ENCODE measurements around the gene HECTD1.
"Not testable (repeated sequence)": the region's sequence is repeated elsewhere in the genome, so short reads cannot be mapped to it uniquely, and the experiment has no call there.

Gene HECTD1

GRCh38 chr14:31084385-31084784 lies 123.2 kb downstream of the HECTD1 start:
- Histone ChIP-seq H3K9me3 (ENCODE audit: control insufficient read depth in 1 of 2, low read length in 2 of 2) (no peaks in the 10 kb centered on the region), H3K27me3 (ENCODE audit: low read depth, low read length) (no peaks in the 10 kb centered on the region), H3K27ac (ENCODE audit: low read length) (no peak overlapping the region), H3K36me3 (ENCODE audit: control insufficient read depth in 1 of 2, insufficient read depth in 2 of 2, low read length in 2 of 2) (peaks cover 0 to 8% of the 10 kb centered on the region in 2 donors), H3K4me1 (ENCODE audit: control insufficient read depth in 1 of 2, insufficient read depth in 2 of 2, low read length in 2 of 2) (no peaks in the 10 kb centered on the region), H3K4me3 (ENCODE audit: low read depth in 1 of 2, low read length in 2 of 2) (no peak overlapping the region)

DNA sequence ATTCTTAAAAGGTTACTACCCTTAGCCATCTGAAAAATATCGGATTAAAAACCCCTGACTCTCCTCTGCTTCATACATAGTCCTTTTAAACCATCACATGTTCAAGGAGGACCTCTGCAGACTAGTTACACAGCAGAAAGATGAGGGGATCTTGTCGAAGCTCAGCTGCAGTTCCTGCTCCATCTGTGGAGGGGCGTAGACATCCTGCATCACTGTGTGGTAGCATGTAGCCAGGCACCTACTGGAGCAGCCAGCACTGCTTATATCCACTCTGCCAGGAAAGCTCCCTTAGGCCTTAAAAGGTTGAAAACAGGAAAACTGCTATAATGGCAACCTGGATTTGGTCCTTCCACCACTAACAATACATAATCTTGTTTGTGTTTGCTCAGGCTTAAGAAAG lies 123.8 kb downstream of the HECTD1 start:
- H3K9me3 ChIP-seq (ENCODE audit: control insufficient read depth in 1 of 2, low read length in 2 of 2): no peaks in the 10 kb centered on the region
- H3K27me3 ChIP-seq (ENCODE audit: low read depth, low read length): no peaks in the 10 kb centered on the region
- H3K4me3 ChIP-seq (ENCODE audit: low read depth in 1 of 2, low read length in 2 of 2): no peak overlapping the region
- peaks cover 0 to 3% of the 10 kb centered on the region in 2 donors for H3K4me1 ChIP-seq (ENCODE audit: control insufficient read depth in 1 of 2, insufficient read depth in 2 of 2, low read length in 2 of 2)
- H3K36me3 ChIP-seq (ENCODE audit: control insufficient read depth in 1 of 2, insufficient read depth in 2 of 2, low read length in 2 of 2): peaks cover 0 to 8% of the 10 kb centered on the region in 2 donors
- H3K27ac ChIP-seq (ENCODE audit: low read length): no peak overlapping the region

- H3K27me3 ChIP-seq (ENCODE audit: low read depth, low read length): no peaks in the 10 kb centered on the region
- peaks cover 0 to 5% of the 10 kb centered on the region in 2 donors for H3K4me1 ChIP-seq (ENCODE audit: control insufficient read depth in 1 of 2, insufficient read depth in 2 of 2, low read length in 2 of 2)
- H3K4me3 ChIP-seq (ENCODE audit: low read depth in 1 of 2, low read length in 2 of 2): no peak overlapping the region
- H3K9me3 ChIP-seq (ENCODE audit: control insufficient read depth in 1 of 2, low read length in 2 of 2): no peaks in the 10 kb centered on the region
- no peak overlapping the region for H3K27ac ChIP-seq (ENCODE audit: low read length)
- peaks cover 0 to 8% of the 10 kb centered on the region in 2 donors for H3K36me3 ChIP-seq (ENCODE audit: control insufficient read depth in 1 of 2, insufficient read depth in 2 of 2, low read length in 2 of 2)
Observed at GRCh38 chr14:31080484-31080883, 127.1 kb downstream of the HECTD1 start.

DNA sequence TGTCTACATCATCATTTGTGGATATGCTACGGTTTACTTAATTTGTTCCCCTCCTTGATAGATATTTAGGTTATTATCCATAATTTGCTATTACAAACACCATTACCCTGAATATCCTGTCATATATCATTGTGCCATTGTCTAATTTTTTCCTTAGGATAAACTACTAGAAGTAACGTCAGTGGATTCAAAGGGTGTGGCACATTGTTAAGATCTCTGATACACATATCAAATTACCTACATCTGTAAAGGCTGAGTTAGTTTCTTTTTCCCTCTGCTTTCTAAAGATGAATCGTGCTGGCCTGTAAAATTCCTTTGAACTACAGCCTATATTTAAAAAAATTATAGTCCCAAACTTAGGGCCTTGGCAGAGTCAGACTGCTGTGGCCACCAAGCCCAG lies 127.5 kb downstream of the HECTD1 start:
- Histone ChIP-seq H3K27me3 (ENCODE audit: low read depth, low read length) (no peaks in the 10 kb centered on the region), H3K27ac (ENCODE audit: low read length) (no peak overlapping the region), H3K4me1 (ENCODE audit: control insufficient read depth in 1 of 2, insufficient read depth in 2 of 2, low read length in 2 of 2) (peaks cover 0 to 5% of the 10 kb centered on the region in 2 donors), H3K36me3 (ENCODE audit: control insufficient read depth in 1 of 2, insufficient read depth in 2 of 2, low read length in 2 of 2) (peaks cover 0 to 7% of the 10 kb centered on the region in 2 donors), H3K4me3 (ENCODE audit: low read depth in 1 of 2, low read length in 2 of 2) (no peak overlapping the region), H3K9me3 (ENCODE audit: control insufficient read depth in 1 of 2, low read length in 2 of 2) (no peaks in the 10 kb centered on the region)

DNA sequence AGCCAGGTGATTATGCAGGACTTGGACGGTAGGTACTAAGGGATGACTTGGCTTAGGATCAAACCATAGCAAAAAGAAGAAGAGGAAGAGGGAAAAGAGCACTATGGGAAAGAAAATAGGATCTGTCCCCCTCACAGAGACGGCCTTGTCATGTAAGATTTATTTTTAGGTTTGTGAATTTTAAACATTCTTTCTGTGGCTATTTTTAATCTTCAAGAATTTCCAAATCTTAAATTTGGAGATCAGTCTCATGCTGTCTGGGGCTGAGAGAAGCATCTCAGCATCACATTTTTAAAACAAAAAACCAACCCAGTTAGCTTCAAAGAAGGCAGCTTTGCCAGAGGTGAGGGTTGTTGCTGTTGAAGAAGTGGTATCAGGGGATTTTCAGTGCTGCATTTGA lies 128.8 kb downstream of the HECTD1 start:
- Histone ChIP-seq H3K27me3 (ENCODE audit: low read depth, low read length) (no peaks in the 10 kb centered on the region), H3K36me3 (ENCODE audit: control insufficient read depth in 1 of 2, insufficient read depth in 2 of 2, low read length in 2 of 2) (no peaks in the 10 kb centered on the region), H3K4me1 (ENCODE audit: control insufficient read depth in 1 of 2, insufficient read depth in 2 of 2, low read length in 2 of 2) (peaks cover 0 to 5% of the 10 kb centered on the region in 2 donors), H3K27ac (ENCODE audit: low read length) (no peak overlapping the region), H3K4me3 (ENCODE audit: low read depth in 1 of 2, low read length in 2 of 2) (no peak overlapping the region), H3K9me3 (ENCODE audit: control insufficient read depth in 1 of 2, low read length in 2 of 2) (no peaks in the 10 kb centered on the region)

DNA sequence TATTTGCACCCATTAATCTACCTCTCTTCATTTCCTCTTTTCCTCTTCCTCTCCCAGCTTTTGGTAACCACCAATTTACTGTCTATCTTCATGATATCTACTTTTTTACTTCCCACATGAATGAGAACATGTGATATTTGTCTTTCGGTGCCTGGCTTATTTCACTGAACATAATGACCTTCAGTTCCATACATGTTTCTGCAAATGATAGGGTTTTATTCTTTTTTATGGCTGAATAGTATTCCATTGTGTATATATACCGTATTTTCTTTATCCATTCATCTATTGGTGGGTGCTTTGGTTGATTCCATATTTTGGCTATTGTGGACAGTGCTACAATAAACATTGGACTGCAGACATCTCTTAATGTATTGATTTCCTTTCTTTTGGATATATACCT lies 132.4 kb downstream of the HECTD1 start:
- Histone ChIP-seq H3K4me1 (ENCODE audit: control insufficient read depth in 1 of 2, insufficient read depth in 2 of 2, low read length in 2 of 2) (peaks cover 0 to 5% of the 10 kb centered on the region in 2 donors), H3K4me3 (ENCODE audit: low read depth in 1 of 2, low read length in 2 of 2) (no peak overlapping the region), H3K27me3 (ENCODE audit: low read depth, low read length) (no peaks in the 10 kb centered on the region), H3K36me3 (ENCODE audit: control insufficient read depth in 1 of 2, insufficient read depth in 2 of 2, low read length in 2 of 2) (peaks cover 0 to 6% of the 10 kb centered on the region in 2 donors), H3K27ac (ENCODE audit: low read length) (no peak overlapping the region), H3K9me3 (ENCODE audit: control insufficient read depth in 1 of 2, low read length in 2 of 2) (no peaks in the 10 kb centered on the region)

DNA sequence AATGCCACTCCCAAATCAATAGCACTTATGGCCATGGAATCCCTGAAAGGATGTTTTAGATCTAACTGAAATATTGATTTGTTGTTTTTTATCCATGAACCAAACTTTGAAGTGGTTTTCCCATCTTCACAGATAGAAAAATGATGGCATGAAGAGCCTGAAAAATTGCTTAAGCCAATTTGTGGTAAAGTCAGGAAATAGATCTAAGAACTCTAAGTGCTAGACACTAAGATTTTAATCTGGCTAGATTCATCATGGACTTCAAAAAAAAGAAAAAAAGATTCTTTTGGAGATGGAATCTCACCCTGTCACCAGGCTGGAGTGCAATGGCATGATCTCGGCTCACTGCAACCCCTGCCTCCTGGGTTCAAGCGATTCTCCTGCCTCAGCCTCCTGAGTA lies 136.4 kb downstream of the HECTD1 start:
- no peaks in the 10 kb centered on the region for H3K27me3 ChIP-seq (ENCODE audit: low read depth, low read length)
- peaks cover 0 to 6% of the 10 kb centered on the region in 2 donors for H3K36me3 ChIP-seq (ENCODE audit: control insufficient read depth in 1 of 2, insufficient read depth in 2 of 2, low read length in 2 of 2)
- no peak overlapping the region for H3K4me3 ChIP-seq (ENCODE audit: low read depth in 1 of 2, low read length in 2 of 2)
- H3K27ac ChIP-seq (ENCODE audit: low read length): no peak overlapping the region
- no peaks in the 10 kb centered on the region for H3K4me1 ChIP-seq (ENCODE audit: control insufficient read depth in 1 of 2, insufficient read depth in 2 of 2, low read length in 2 of 2)
- H3K9me3 ChIP-seq (ENCODE audit: control insufficient read depth in 1 of 2, low read length in 2 of 2): no peaks in the 10 kb centered on the region

DNA sequence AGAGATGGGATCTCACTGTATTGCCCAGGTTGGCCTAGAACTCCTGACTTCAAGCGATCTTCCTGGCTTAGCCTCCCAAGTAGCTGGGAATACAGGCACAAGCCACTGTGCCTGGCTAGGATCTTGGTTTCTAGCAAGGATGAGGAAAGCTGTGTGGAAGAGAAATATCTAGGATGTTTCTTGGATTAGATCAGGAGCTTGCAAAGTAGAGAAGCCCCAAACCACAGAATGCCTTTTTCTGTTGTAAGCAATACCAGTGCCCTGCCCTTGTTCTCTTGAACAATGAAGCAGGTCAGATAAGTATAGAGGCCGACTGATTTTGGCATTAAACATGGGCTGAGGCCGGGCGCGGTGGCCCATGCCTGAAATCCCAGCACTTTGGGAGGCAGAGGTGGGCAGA lies 137.2 kb downstream of the HECTD1 start:
- no peak overlapping the region for H3K27ac ChIP-seq (ENCODE audit: low read length)
- H3K4me1 ChIP-seq (ENCODE audit: control insufficient read depth in 1 of 2, insufficient read depth in 2 of 2, low read length in 2 of 2): no peaks in the 10 kb centered on the region
- H3K27me3 ChIP-seq (ENCODE audit: low read depth, low read length): no peaks in the 10 kb centered on the region
- no peak overlapping the region for H3K4me3 ChIP-seq (ENCODE audit: low read depth in 1 of 2, low read length in 2 of 2)
- H3K36me3 ChIP-seq (ENCODE audit: control insufficient read depth in 1 of 2, insufficient read depth in 2 of 2, low read length in 2 of 2): peaks cover 0 to 6% of the 10 kb centered on the region in 2 donors
- no peaks in the 10 kb centered on the region for H3K9me3 ChIP-seq (ENCODE audit: control insufficient read depth in 1 of 2, low read length in 2 of 2)

DNA sequence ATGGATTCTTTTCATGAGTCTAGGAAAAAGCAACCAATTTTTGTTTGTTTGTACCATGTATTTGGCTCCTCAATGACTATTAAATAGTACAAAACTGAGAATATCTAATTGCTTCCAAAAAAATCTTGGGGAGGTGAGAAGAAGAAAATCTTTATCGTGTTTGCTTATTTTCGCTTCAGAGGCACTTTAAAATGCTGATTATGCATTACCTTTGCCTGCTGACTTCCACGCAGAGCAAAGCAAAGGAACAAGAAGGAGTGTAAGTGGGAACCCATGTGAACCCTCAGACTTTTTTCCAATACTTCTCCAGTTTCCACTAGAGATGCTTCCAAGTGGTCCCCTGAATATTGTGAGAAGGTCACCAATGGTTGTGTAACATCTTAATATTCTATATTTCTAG lies 138.2 kb downstream of the HECTD1 start:
- H3K4me1 ChIP-seq (ENCODE audit: control insufficient read depth in 1 of 2, insufficient read depth in 2 of 2, low read length in 2 of 2): no peaks in the 10 kb centered on the region
- H3K27ac ChIP-seq (ENCODE audit: low read length): no peak overlapping the region
- H3K4me3 ChIP-seq (ENCODE audit: low read depth in 1 of 2, low read length in 2 of 2): no peak overlapping the region
- H3K9me3 ChIP-seq (ENCODE audit: control insufficient read depth in 1 of 2, low read length in 2 of 2): no peaks in the 10 kb centered on the region
- H3K36me3 ChIP-seq (ENCODE audit: control insufficient read depth in 1 of 2, insufficient read depth in 2 of 2, low read length in 2 of 2): peaks cover 0 to 6% of the 10 kb centered on the region in 2 donors
- H3K27me3 ChIP-seq (ENCODE audit: low read depth, low read length): no peaks in the 10 kb centered on the region

DNA sequence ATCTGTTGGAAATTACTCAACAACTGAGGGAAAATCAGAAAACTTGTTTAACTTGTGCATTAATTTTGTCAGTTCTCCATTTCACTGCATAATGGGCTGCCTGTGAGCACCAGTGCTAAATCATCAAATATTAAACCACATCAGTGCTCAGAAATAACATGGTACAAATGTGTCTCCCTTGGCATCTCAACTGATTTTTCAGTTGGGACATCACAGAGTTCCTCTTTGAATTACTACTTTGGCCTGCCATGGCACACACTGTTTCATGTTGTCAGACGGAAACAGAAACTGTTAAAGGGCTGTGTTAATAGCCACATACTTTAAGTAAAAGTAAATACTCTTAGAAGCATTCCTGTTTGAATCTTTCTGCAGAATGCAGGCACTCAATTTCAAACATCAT lies 139.4 kb downstream of the HECTD1 start:
- H3K36me3 ChIP-seq (ENCODE audit: control insufficient read depth in 1 of 2, insufficient read depth in 2 of 2, low read length in 2 of 2): peaks cover 0 to 6% of the 10 kb centered on the region in 2 donors
- no peak overlapping the region for H3K27ac ChIP-seq (ENCODE audit: low read length)
- H3K4me3 ChIP-seq (ENCODE audit: low read depth in 1 of 2, low read length in 2 of 2): no peak overlapping the region
- no peaks in the 10 kb centered on the region for H3K4me1 ChIP-seq (ENCODE audit: control insufficient read depth in 1 of 2, insufficient read depth in 2 of 2, low read length in 2 of 2)
- H3K27me3 ChIP-seq (ENCODE audit: low read depth, low read length): no peaks in the 10 kb centered on the region
- no peaks in the 10 kb centered on the region for H3K9me3 ChIP-seq (ENCODE audit: control insufficient read depth in 1 of 2, low read length in 2 of 2)

DNA sequence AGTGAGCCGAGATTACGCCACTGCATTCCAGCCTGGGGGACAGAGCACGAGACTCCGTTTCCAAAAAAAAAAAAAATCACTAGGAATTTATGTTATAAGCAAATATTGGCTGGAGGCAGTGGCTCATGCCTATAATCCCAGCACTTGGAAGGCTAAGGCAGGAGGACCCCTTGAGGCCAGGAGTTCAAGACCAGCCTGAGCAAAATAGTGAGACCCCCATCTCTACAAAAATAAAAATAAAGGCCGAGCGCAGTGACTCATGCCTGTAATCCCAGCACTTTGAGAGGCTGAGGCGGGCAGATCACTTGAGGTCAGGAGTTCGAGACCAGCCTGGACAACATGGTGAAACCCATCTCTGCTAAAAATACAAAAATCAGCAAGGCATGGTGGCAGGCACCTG lies 144.7 kb downstream of the HECTD1 start:
- not testable (repeated sequence) for H3K27ac ChIP-seq (ENCODE audit: low read length); H3K4me1 ChIP-seq (ENCODE audit: control insufficient read depth in 1 of 2, insufficient read depth in 2 of 2, low read length in 2 of 2); H3K27me3 ChIP-seq (ENCODE audit: low read depth, low read length); H3K4me3 ChIP-seq (ENCODE audit: low read depth in 1 of 2, low read length in 2 of 2); H3K36me3 ChIP-seq (ENCODE audit: control insufficient read depth in 1 of 2, insufficient read depth in 2 of 2, low read length in 2 of 2); H3K9me3 ChIP-seq (ENCODE audit: control insufficient read depth in 1 of 2, low read length in 2 of 2)

DNA sequence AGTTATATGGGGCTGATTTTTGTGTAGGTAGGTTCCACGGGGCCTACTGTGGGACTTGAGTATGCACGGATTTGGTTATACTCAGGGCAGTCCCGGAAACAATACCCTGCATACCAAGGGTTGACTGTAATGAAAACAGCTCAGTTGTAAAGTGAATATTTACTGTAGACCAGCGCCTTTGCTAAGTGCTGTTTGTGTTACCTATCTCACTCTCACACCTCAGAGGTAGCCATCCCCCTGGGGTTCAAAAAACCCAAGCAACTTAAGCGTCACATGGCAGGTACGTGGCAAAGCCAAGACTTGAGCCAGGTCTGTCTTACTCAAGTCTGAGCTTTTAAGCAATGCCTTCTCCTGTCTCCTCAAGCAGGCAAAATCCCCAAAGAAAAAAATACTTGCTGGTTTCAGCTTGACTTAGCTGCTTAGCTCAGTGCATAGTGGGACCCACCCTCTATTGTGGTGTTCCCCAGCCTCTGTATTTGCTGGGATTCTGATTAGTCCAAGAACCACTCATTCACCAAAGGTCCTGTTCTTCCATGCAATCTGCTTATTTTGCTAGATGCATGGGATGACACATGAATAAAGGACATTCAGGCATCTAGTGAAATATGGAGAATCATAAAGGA lies 147.2 kb downstream of the HECTD1 start:
- Histone ChIP-seq H3K36me3 (ENCODE audit: control insufficient read depth in 1 of 2, insufficient read depth in 2 of 2, low read length in 2 of 2) (no peaks in the 10 kb centered on the region), H3K9me3 (ENCODE audit: control insufficient read depth in 1 of 2, low read length in 2 of 2) (no peaks in the 10 kb centered on the region), H3K4me3 (ENCODE audit: low read depth in 1 of 2, low read length in 2 of 2) (no peak overlapping the region), H3K4me1 (ENCODE audit: control insufficient read depth in 1 of 2, insufficient read depth in 2 of 2, low read length in 2 of 2) (no peaks in the 10 kb centered on the region), H3K27me3 (ENCODE audit: low read depth, low read length) (no peaks in the 10 kb centered on the region), H3K27ac (ENCODE audit: low read length) (no peak overlapping the region)
